SKM-1 (cell line): ENCODE measurements around the gene VPS52.

Experiments used
- DNase-seq: peaks from one replicate; lab custom pipeline; 2025; ENCODE audit not compliant: unreplicated experiment; lab: John Stamatoyannopoulos, UW

Gene VPS52

GRCh38 chr6:33212857-33213165 lies 58.9 kb downstream of the VPS52 start:
- no peak for DNase-seq

DNA sequence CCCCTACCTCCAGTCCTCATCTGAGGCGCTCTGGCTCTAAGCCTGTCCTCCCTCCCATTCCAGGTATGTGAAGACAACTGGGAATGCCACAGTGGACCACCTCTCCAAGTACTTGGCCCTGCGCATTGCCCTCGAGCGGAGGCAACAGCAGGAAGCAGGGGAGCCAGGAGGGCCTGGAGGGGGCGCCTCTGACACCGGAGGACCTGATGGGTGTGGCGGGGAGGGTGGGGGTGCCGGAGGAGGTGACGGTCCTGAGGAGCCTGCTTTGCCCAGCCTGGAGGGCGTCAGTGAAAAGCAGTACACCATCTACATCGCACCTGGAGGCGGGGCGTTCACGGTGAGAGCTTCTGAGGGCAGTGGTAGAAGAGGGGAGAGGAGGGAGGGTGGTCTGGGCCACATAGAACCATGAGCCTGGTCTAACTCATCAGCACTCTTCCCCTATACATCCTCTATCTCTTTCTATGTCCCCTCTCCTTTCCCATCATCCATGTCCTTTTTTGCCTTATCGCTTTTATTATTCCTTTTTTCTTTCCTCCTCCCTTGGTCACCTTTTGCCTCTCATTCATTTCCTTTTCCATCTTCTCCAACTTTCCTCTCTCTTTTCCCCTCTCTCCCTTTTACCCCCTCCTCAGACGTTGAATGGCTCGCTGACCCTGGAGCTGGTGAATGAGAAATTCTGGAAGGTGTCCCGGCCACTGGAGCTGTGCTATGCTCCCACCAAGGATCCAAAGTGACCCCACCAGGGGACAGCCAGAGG lies 59.8 kb downstream of the VPS52 start:
- DNase-seq, result no peak

- no peak for DNase-seq
These were observed 60.5 kb downstream of the VPS52 start for GRCh38 chr6:33211136-33211535.

- no peak for DNase-seq
These were observed 61.8 kb downstream of the VPS52 start for GRCh38 chr6:33209856-33210255.

GRCh38 chr6:33208091-33208967 lies 63.3 kb downstream of the VPS52 start, which contains the start of gene RING1:
TSS of gene RING1 (plus strand) at chr6:33208500. CDS start at chr6:33208823, 323 bp downstream.
- peak; percentile 40 for DNase-seq

DNA sequence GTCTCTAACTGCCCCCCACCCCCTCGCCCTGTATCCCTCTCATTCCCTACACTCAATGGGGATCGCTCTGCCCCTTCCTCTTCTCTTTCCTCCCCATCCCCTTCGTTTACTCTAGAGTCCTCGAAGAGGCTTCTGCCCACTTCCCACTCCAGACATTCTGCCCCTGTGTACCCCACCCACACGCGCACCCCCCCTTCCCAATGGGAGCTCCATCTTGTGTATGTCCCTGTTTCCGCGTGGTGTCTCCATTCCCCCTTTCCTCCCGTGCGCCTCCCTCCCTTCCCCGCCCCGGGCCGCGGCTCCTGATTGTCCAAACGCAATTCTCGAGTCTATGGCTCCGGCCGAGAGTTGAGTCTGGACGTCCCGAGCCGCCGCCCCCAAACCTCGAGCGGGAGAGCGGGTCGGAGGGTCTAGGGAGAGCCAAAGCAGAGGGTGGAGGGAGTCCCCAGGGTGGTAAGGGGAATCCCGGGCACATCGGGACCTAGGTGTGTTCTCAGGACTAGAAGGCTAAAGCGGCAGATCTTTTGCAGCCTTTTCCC lies 64.1 kb downstream of the VPS52 start:
- no peak for DNase-seq

DNA sequence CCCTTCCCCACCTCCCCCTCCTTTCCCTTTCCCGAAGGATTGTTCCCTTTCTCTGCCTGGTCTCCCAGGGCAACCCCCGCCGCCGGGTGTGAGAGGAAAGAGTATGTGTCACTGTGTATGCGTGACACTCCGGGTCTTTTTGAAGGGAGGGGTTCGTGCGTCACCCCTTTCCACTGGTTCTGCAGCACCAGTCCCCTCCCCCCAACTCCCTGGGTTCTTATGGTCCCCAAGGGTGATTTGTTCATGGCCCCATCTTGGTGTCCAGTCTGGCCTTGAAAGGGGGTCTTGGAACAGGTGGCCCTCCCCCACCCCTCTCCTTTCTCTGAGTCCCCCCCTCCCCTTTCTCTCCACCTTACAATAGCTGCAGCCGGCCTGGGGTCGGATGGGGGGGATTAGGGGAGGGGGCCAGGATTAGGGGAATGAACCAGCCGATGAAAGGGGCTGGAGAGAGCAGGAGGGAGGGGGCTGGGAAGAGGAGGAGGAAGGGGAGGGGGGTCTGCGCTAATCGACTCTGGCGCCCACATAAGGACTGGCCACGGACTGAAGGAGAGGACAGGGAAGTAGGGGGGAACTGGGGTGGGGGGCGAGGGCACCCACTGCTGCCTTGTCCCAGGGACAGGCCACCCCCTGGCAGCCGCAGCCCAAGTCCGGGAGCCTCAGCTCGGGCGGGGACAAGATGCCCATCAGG lies 64.7 kb downstream of the VPS52 start:
- DNase-seq, result no peak

GRCh38 chr6:33206027-33206863 lies 65.4 kb downstream of the VPS52 start:
- DNase-seq, result no peak

DNA sequence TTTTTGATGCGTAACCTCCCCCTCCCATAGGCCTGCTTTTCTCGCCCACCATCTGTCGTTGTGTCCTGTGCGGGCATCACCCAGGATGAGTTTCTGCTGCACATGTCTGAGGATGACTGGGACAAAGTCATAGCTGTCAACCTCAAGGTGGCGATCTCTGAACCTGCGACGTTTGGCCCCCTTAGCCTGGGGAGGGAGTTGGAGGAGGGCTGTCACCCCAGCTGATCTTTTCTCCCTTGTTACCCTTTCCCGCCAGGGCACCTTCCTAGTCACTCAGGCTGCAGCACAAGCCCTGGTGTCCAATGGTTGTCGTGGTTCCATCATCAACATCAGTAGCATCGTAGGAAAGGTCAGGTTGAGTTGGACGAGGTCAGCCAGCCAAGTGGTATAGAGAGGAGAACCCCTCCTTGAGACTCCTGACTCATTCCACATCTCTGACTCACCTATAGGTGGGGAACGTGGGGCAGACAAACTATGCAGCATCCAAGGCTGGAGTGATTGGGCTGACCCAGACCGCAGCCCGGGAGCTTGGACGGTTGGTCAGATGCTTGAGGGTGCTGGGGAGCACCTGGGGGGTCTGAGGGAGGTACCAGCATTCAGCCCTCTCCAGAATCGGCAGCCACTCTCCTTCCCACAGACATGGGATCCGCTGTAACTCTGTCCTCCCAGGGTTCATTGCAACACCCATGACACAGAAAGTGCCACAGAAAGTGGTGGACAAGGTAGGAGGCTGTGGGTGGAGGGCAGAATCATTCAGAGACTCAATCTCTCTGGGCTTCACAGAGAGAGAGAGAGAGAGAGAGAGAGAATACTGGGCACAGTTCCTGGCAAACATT lies 66.3 kb downstream of the VPS52 start:
- no peak for DNase-seq

DNA sequence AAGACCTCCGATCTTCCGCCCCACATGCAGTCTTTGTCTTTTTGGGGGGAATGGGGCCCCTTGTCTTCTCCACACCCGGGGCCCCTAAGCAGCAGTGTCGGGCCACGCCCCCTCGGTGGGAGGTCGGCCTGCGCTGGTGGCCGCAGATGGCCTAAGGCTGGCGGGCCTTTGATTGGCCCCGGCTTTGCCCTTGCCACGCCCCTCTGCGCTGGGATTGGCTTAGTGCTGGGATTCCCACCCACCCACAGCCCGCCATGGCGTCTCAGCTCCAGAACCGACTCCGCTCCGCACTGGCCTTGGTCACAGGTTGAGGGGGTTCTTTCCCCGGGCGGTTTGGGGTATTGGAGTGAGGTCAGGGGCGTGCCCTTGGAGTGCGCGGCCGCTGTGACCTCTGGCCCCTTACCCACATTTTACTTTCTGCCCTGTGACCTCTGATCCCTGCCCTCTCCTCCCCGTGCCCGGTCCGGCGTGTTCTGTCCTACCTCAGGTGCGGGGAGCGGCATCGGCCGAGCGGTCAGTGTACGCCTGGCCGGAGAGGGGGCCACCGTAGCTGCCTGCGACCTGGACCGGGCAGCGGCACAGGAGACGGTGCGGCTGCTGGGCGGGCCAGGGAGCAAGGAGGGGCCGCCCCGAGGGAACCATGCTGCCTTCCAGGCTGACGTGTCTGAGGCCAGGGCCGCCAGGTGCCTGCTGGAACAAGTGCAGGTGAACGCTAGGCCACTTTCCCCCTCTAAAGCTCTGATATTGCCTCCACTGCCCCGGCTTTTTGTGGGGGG lies 67.1 kb downstream of the VPS52 start, which contains the start of gene HSD17B8:
HSD17B8 (plus strand) TSS at position 241 of the 776 bp plus-strand sequence; CDS start at position 255, 14 bp downstream.
- peak; percentile 62 for DNase-seq

- DNase-seq, result no peak
These were observed 67.6 kb downstream of the VPS52 start for GRCh38 chr6:33204165-33204414.

- no peak for DNase-seq
These were observed 68.1 kb downstream of the VPS52 start for GRCh38 chr6:33203443-33204164.

- no peak for DNase-seq
These were observed 68.9 kb downstream of the VPS52 start for GRCh38 chr6:33202799-33203198.

GRCh38 chr6:33201935-33202334 lies 69.7 kb downstream of the VPS52 start:
- no peak for DNase-seq

DNA sequence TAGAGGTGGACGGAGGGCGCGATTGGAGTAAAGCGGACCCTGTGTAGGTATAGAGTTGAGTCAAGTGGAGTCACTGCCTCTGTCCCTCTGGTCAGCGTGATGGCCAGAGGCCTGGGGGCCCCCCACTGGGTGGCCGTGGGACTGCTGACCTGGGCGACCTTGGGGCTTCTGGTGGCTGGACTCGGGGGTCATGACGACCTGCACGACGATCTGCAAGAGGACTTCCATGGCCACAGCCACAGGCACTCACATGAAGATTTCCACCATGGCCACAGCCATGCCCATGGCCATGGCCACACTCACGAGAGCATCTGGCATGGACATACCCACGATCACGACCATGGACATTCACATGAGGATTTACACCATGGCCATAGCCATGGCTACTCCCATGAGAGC lies 70.5 kb downstream of the VPS52 start:
- DNase-seq, result no peak
